Astrocyte of the spinal cord (primary cell): ENCODE measurements around the gene DNAH8.

ENCODE experiments used
- DNase-seq: peaks from one replicate; pipeline ENCODE4 v3.0.0; 2011; ENCODE audit warnings: low read depth, low spot score
- H3K4me3 ChIP-seq: 2 replicates; pipeline ENCODE4 v1.5.1; 2011; ENCODE audit warnings: low read depth, mild to moderate bottlenecking, low read length, moderate library complexity
- CTCF ChIP-seq: IDR thresholded peaks from 2 replicates; pipeline ENCODE4 v1.5.1; 2012; ENCODE audit warnings: low read depth, mild to moderate bottlenecking, low read length, inconsistent platforms
- in situ Hi-C: cut with HindIII; loops from 2 replicates; pipeline ENCODE4 v1.10.0; 2017; ENCODE audit warnings: low sequenced_read_pairs

DNAH8 gene

GRCh38 chr6:38974389-38975151, 259.5 kb downstream of the DNAH8 start:
- no peak overlapping the region for H3K4me3 ChIP-seq
- TF ChIP-seq CTCF = no peak
- in situ Hi-C loops = no loop called here
- no peak for DNase-seq

- DNase-seq = no peak
- in situ Hi-C loops = no loop called here
- TF ChIP-seq CTCF = no peak
- H3K4me3 ChIP-seq = no peak overlapping the region
These were observed 260.5 kb downstream of the DNAH8 start for GRCh38 chr6:38975621-38976049.

GRCh38 chr6:38976051-38976450, 260.9 kb downstream of the DNAH8 start:
- no peak for DNase-seq
- H3K4me3 ChIP-seq = no peak overlapping the region
- in situ Hi-C loops = no loop called here
- no peak for TF ChIP-seq CTCF

- DNase-seq = no peak
- in situ Hi-C loops = no loop called here
- H3K4me3 ChIP-seq = no peak overlapping the region
- no peak for TF ChIP-seq CTCF
These were observed 261.8 kb downstream of the DNAH8 start for GRCh38 chr6:38976801-38977500.

- in situ Hi-C loops = no loop called here
- TF ChIP-seq CTCF = no peak
- DNase-seq = no peak
- H3K4me3 ChIP-seq = no peak overlapping the region
These were observed 263.1 kb downstream of the DNAH8 start for GRCh38 chr6:38978139-38978704.

- TF ChIP-seq CTCF = no peak
- in situ Hi-C loops = no loop called here
- no peak overlapping the region for H3K4me3 ChIP-seq
- no peak for DNase-seq
These were observed 267.4 kb downstream of the DNAH8 start for GRCh38 chr6:38982470-38982869.
